H1 (cell line): ENCODE results near the gene DNAJC24. TPM values are rescaled to one million over a fixed set of nuclear protein-coding genes. Genes with fewer than 3 reads are reported as not detected.

Experiments used
- CTCF ChIA-PET: fragments of 300-600 bp; sonication (Branson Sonifier 250); formaldehyde crosslinking; loops from one replicate; lab custom pipeline; 2021; ENCODE audit not compliant: partially characterized antibody; lab: Charles Lee
- POLR2A ChIA-PET: fragments of 300-600 bp; sonication (Branson Sonifier 250); formaldehyde crosslinking; loops from one replicate; lab custom pipeline; 2021; ENCODE audit warnings: inconsistent platforms; ENCODE audit not compliant: partially characterized antibody; lab: Charles Lee
- DNase-seq, 2 experiments: peaks; one replicate each; pipeline versions ENCODE4 v3.0.0 to v3.0.0-alpha.2; 2010 to 2022; ENCODE audit warnings: low spot score in 2 of 2, low read depth in 1 of 2, mixed read lengths in 1 of 2
- FAIRE-seq: peaks from 2 replicates; lab custom pipeline; 2011; peaks lifted over from hg19 to GRCh38; lab: Jason Lieb, UNC
- H2AFZ ChIP-seq: 2 replicates; pipeline ENCODE4 v1.8.1; 2012; ENCODE audit warnings: low read length, inconsistent platforms
- H2AK5ac ChIP-seq: 2 replicates; pipeline ENCODE4 v1.6.1; 2013; ENCODE audit warnings: low read depth, low read length
- H2BK120ac ChIP-seq: replicated peaks from 2 replicates; pipeline ENCODE3; 2013; ENCODE audit warnings: low read depth, low read length, inconsistent platforms
- H2BK12ac ChIP-seq: 2 replicates; pipeline ENCODE4 v1.6.1; 2013; ENCODE audit warnings: low read depth, low read length
- H2BK15ac ChIP-seq: 2 replicates; pipeline ENCODE4 v1.6.1; 2013; ENCODE audit warnings: low read length
- H2BK20ac ChIP-seq: 2 replicates; pipeline ENCODE4 v1.6.1; 2013; ENCODE audit warnings: low read length
- H2BK5ac ChIP-seq: 2 replicates; pipeline ENCODE4 v1.6.1; 2013; ENCODE audit warnings: low read depth, low read length
- H3K14ac ChIP-seq: 2 replicates; pipeline ENCODE4 v1.6.1; 2013; ENCODE audit warnings: inconsistent platforms; ENCODE audit not compliant: insufficient read length
- H3K18ac ChIP-seq: 2 replicates; pipeline ENCODE4 v1.6.1; 2013; ENCODE audit warnings: low read length; ENCODE audit errors: extremely low read depth
- H3K23ac ChIP-seq: 2 replicates; pipeline ENCODE4 v1.6.1; 2013; ENCODE audit warnings: inconsistent platforms; ENCODE audit not compliant: insufficient read length
- H3K23me2 ChIP-seq: 2 replicates; pipeline ENCODE4 v1.6.1; 2013; ENCODE audit warnings: low read depth, low read length
- H3K27ac ChIP-seq: 2 replicates; pipeline ENCODE4 v1.6.1; 2011; ENCODE audit warnings: low read depth, low read length, inconsistent platforms
- H3K27me3 ChIP-seq, 4 experiments: replicated peaks in 1 of 4; 1 replicate in 1 of 4; 2 replicates in 3 of 4; pipeline versions ENCODE4 v1.6.1 to v1.8.1; 2011 to 2013; ENCODE audit warnings: low read length in 3 of 4, mild to moderate bottlenecking in 3 of 4, inconsistent platforms in 2 of 4, mixed read lengths in 2 of 4, moderate library complexity in 1 of 4; ENCODE audit not compliant: control insufficient read depth in 3 of 4, insufficient read depth in 3 of 4; ENCODE audit errors: extremely low read depth in 1 of 4
- H3K36me3 ChIP-seq, 4 experiments: 2 replicates each; pipeline versions ENCODE4 v1.6.1 to v1.8.1; 2011 to 2013; ENCODE audit warnings: mild to moderate bottlenecking in 4 of 4, low read length in 3 of 4, moderate library complexity in 2 of 4, control low read depth in 1 of 4, inconsistent platforms in 1 of 4; ENCODE audit not compliant: insufficient read depth in 4 of 4, control insufficient read depth in 2 of 4
- H3K4ac ChIP-seq: replicated peaks from 2 replicates; pipeline ENCODE3; 2013; ENCODE audit warnings: low read length, low read depth, mixed read lengths, inconsistent platforms; ENCODE audit not compliant: insufficient read length
- H3K4me1 ChIP-seq, 4 experiments: replicated peaks in 1 of 4; 1 replicate in 1 of 4; 2 replicates in 3 of 4; pipeline versions ENCODE4 v1.6.1 to v1.8.1; 2011 to 2013; ENCODE audit warnings: low read length in 3 of 4, inconsistent platforms in 2 of 4, mixed read lengths in 1 of 4; ENCODE audit not compliant: insufficient read depth in 4 of 4, control insufficient read depth in 3 of 4
- H3K4me2 ChIP-seq, 2 experiments: 2 replicates each; pipeline versions ENCODE4 v1.6.1 to v1.8.1; 2011 to 2013; ENCODE audit warnings: low read depth in 2 of 2, low read length in 2 of 2, control low read depth in 1 of 2, inconsistent platforms in 1 of 2, mild to moderate bottlenecking in 1 of 2; ENCODE audit not compliant: insufficient read depth in 1 of 2
- H3K4me3 ChIP-seq, 4 experiments: fragments of 200-600, 300-600 bp in 1 of 4; sonication (generic), shearing (Covaris generic), sonication (Bioruptor Twin) in 1 of 4; 2 replicates each; pipeline versions ENCODE4 v1.5.1 to v1.8.1; 2011 to 2016; ENCODE audit warnings: low read length in 4 of 4, low read depth in 3 of 4, control low read depth in 2 of 4, inconsistent platforms in 2 of 4, mild to moderate bottlenecking in 2 of 4, mixed read lengths in 1 of 4, moderate library complexity in 1 of 4; ENCODE audit not compliant: insufficient read depth in 2 of 4; ENCODE audit errors: extremely low read depth in 1 of 4
- H3K56ac ChIP-seq: replicated peaks from 2 replicates; pipeline ENCODE3; 2013; ENCODE audit warnings: low read depth, mild to moderate bottlenecking, mixed read lengths, low read length, inconsistent platforms; ENCODE audit not compliant: insufficient read length
- H3K79me1 ChIP-seq: 2 replicates; pipeline ENCODE4 v1.6.1; 2013; ENCODE audit warnings: low read depth, low read length, control low read depth
- H3K79me2 ChIP-seq, 2 experiments: 2 replicates each; pipeline versions ENCODE4 v1.6.1 to v1.8.1; 2012 to 2013; ENCODE audit warnings: low read length in 2 of 2, mild to moderate bottlenecking in 2 of 2, inconsistent platforms in 1 of 2; ENCODE audit not compliant: insufficient read depth in 2 of 2, control insufficient read depth in 1 of 2
- H3K9ac ChIP-seq, 4 experiments: replicated peaks in 1 of 4; 1 replicate in 1 of 4; 2 replicates in 3 of 4; pipeline versions ENCODE4 v1.6.1 to v1.8.1; 2011 to 2013; ENCODE audit warnings: low read depth in 3 of 4, low read length in 3 of 4, control low read depth in 2 of 4, mild to moderate bottlenecking in 2 of 4, moderate library complexity in 2 of 4, inconsistent platforms in 1 of 4; ENCODE audit errors: extremely low read depth in 1 of 4
- H3K9me3 ChIP-seq, 2 experiments: 2 replicates each; pipeline versions ENCODE4 v1.6.1 to v1.8.1; 2012 to 2013; ENCODE audit warnings: mild to moderate bottlenecking in 2 of 2, moderate library complexity in 2 of 2, control low read depth in 1 of 2, inconsistent platforms in 1 of 2, low read depth in 1 of 2, low read length in 1 of 2, mixed read lengths in 1 of 2; ENCODE audit not compliant: insufficient read depth in 2 of 2
- H4K20me1 ChIP-seq, 2 experiments: replicated peaks in 1 of 2; 2 replicates each; pipeline versions ENCODE3 to v1.8.1; 2011 to 2013; ENCODE audit warnings: inconsistent platforms in 2 of 2, low read length in 2 of 2, mild to moderate bottlenecking in 1 of 2; ENCODE audit not compliant: insufficient read depth in 2 of 2, control insufficient read depth in 1 of 2
- H4K5ac ChIP-seq: 2 replicates; pipeline ENCODE4 v1.6.1; 2013; ENCODE audit warnings: low read length, low read depth, mixed read lengths, inconsistent platforms; ENCODE audit not compliant: insufficient read length
- H4K8ac ChIP-seq: 2 replicates; pipeline ENCODE4 v1.8.0; 2013; ENCODE audit warnings: mild to moderate bottlenecking, moderate library complexity, low read length, inconsistent platforms; ENCODE audit not compliant: insufficient read depth; ENCODE audit errors: extremely low read depth
- H4K91ac ChIP-seq: replicated peaks from 2 replicates; pipeline ENCODE3; 2013; ENCODE audit warnings: low read length, mixed read lengths, inconsistent platforms; ENCODE audit not compliant: insufficient read length
- BCL11A ChIP-seq, 2 experiments: IDR thresholded peaks; one replicate each; pipeline ENCODE4 v1.6.1; 2011; ENCODE audit warnings: low read depth in 2 of 2, low read length in 2 of 2, mild to moderate bottlenecking in 2 of 2
- EZH2 ChIP-seq: fragments of 200-600 bp; sonication (generic); IDR thresholded peaks from 2 replicates; pipeline ENCODE4 v1.7.1; 2012; ENCODE audit warnings: low read depth, mild to moderate bottlenecking, moderate library complexity, low read length, inconsistent platforms; ENCODE audit not compliant: severe bottlenecking
- GABPA ChIP-seq: IDR thresholded peaks from 2 replicates; pipeline ENCODE4 v1.6.1; 2011; ENCODE audit warnings: mild to moderate bottlenecking, low read length, moderate library complexity, borderline replicate concordance; ENCODE audit not compliant: insufficient read depth
- JUN ChIP-seq: IDR thresholded peaks from 2 replicates; pipeline ENCODE4 v1.6.1; 2011; ENCODE audit warnings: low read depth, mild to moderate bottlenecking, improper control_type of control experiment, low read length
- NANOG ChIP-seq: IDR thresholded peaks from 2 replicates; pipeline ENCODE4 v1.6.1; 2011; ENCODE audit warnings: low read length, low read depth, mild to moderate bottlenecking, inconsistent platforms; ENCODE audit not compliant: insufficient read depth, poor library complexity, severe bottlenecking
- PHF8 ChIP-seq: fragments of 200-600 bp; sonication (generic); conservative IDR thresholded peaks from 2 replicates; pipeline ENCODE4 v1.7.1; 2012; ENCODE audit warnings: low read depth, mild to moderate bottlenecking, inconsistent platforms, low read length, moderate library complexity
- RXRA ChIP-seq: IDR thresholded peaks from 2 replicates; pipeline ENCODE4 v1.6.1; 2011; ENCODE audit warnings: low read depth, mild to moderate bottlenecking, low read length, moderate library complexity; ENCODE audit not compliant: insufficient read depth
- SIN3A ChIP-seq, 2 experiments: IDR thresholded peaks in 1 of 2; conservative IDR thresholded peaks in 1 of 2; 2 replicates each; pipeline ENCODE4 v1.6.1; 2011 to 2012; ENCODE audit warnings: low read length in 2 of 2, improper control_type of control experiment in 1 of 2, low read depth in 1 of 2, mild to moderate bottlenecking in 1 of 2
- SIRT6 ChIP-seq: IDR thresholded peaks from one replicate; pipeline ENCODE4 v1.7.1; 2012; ENCODE audit warnings: low read length, inconsistent platforms
- SP2 ChIP-seq: IDR thresholded peaks from 2 replicates; pipeline ENCODE4 v1.6.1; 2012; ENCODE audit warnings: mild to moderate bottlenecking, low read length, inconsistent platforms
- TCF12 ChIP-seq: IDR thresholded peaks from 2 replicates; pipeline ENCODE4 v1.6.1; 2011; ENCODE audit warnings: low read depth, mild to moderate bottlenecking, low read length
- WGBS, 2 experiments: shearing (Covaris generic) in 1 of 2; methylation state at CpG; one replicate each; pipeline versions ENCODE4 v1.1.6 to v1.1.7; 2013 to 2015; ENCODE audit warnings: low lambda C conversion rate in 2 of 2, mixed read lengths in 2 of 2, inconsistent platforms in 1 of 2, low coverage in 1 of 2, missing lambda C conversion rate in 1 of 2; ENCODE audit not compliant: insufficient replicate concordance in 2 of 2, insufficient coverage in 1 of 2, insufficient read length in 1 of 2; ENCODE audit errors: extremely low coverage in 1 of 2, missing lambda C conversion rate in 1 of 2; 5-methylcytosine and 5-hydroxymethylcytosine counted together
- polyA plus RNA-seq, 7 experiments: library from polyadenylated mRNA; depleted of rRNA in 3 of 7; stranded (reverse) in 5 of 7; unstranded in 2 of 7; fragments of >200 nt in 5 of 7; fragments of 200-250 nt in 2 of 7; gene quantifications; 1 replicate in 5 of 7; 2 replicates in 1 of 7; 4 replicates in 1 of 7; pipeline versions ENCODE4 v1.2.1 to v1.2.3, GENCODE V29; 2011 to 2013; ENCODE audit warnings: missing spikeins in 2 of 7, mixed read lengths in 2 of 7
- total RNA-seq: library from RNA; stranded (reverse); fragmentation: NEBNext Ultra II Directional; extraction: Animal tissue kit (Norgen Biotek cat#: 25700); gene quantifications from 2 replicates; pipeline ENCODE4 v1.2.1, GENCODE V29; 2021
- TF ChIP-seq, protein P1 (sequence below): IDR thresholded peaks from 2 replicates; pipeline ENCODE4 v1.6.1; 2012; ENCODE audit warnings: low read length, inconsistent platforms

DNAJC24 gene
- total and polyA plus RNA-seq, 2 of the 8 experiments (the other 6 are each of a cell fraction or from before 2014, with no cell fraction given): 7.2 to 21.1 TPM

DNA sequence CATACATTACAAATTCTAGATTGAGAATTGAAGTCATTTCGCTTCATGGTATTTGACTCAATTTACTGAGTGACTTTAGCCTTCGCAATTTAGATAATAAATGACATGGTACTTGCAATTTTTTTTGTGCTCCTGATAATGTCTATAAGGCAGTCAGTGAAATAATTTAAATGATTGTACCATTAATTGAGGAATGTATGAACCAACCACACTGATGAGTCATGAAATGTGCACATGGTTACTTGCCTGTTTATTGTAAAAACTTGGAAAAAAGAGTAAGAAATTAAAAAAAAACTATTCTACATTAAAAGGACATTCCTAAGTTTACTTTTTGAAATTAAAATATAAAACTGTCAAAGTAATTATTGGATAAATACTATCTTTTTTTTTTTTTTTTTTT is 43.3 kb downstream of the DNAJC24 start:
- Histone ChIP-seq H4K20me1 (no peaks in the 10 kb centered on the region), H3K9ac (no peak overlapping the region), H4K5ac (no peak overlapping the region), H2BK15ac (no peak overlapping the region), H2BK5ac (no peak overlapping the region), H3K56ac (no peak overlapping the region), H3K4me2 (no peak overlapping the region), H4K91ac (no peak overlapping the region), H2BK120ac (no peak overlapping the region), H3K27me3 (no peaks in the 10 kb centered on the region), H3K36me3 (peaks cover 0 to 2% (median 0%) of the 10 kb centered on the region in 4 experiments; a peak in 2 of 8 replicates), H2AFZ (no peak overlapping the region), H3K4me3 (no peak overlapping the region), H3K4me1 (peaks cover 0 to 9% (median 3%) of the 10 kb centered on the region in 4 experiments; a peak in 4 of 7 replicates), H3K79me1 (no peaks in the 10 kb centered on the region), H3K23me2 (no peaks in the 10 kb centered on the region), H3K9me3 (no peaks in the 10 kb centered on the region), H2BK20ac (no peak overlapping the region), H2AK5ac (no peak overlapping the region), H2BK12ac (no peak overlapping the region), H3K18ac (no peak overlapping the region), H3K79me2 (0 out of 4 replicates have a peak, but pooled peaks cover 0 to 2% of the 10 kb centered on the region in 2 experiments), H3K23ac (no peak overlapping the region), H3K4ac (no peak overlapping the region), H3K14ac (no peak overlapping the region), H4K8ac (no peak overlapping the region), H3K27ac (no peak overlapping the region)
- 91% methylated on average over 2 of the region's 2 CpGs; no CpG with 5 or more reads in 1 of the 2 experiments for WGBS, 2 experiments
- no peak for DNase-seq
- ChIA-PET CTCF (no interaction called here), POLR2A (no interaction called here)
- FAIRE-seq: no peak
- TF ChIP-seq GABPA: no peak
- TF ChIP-seq, protein P1, sequence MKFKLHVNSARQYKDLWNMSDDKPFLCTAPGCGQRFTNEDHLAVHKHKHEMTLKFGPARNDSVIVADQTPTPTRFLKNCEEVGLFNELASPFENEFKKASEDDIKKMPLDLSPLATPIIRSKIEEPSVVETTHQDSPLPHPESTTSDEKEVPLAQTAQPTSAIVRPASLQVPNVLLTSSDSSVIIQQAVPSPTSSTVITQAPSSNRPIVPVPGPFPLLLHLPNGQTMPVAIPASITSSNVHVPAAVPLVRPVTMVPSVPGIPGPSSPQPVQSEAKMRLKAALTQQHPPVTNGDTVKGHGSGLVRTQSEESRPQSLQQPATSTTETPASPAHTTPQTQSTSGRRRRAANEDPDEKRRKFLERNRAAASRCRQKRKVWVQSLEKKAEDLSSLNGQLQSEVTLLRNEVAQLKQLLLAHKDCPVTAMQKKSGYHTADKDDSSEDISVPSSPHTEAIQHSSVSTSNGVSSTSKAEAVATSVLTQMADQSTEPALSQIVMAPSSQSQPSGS: no peak
- no peak for TF ChIP-seq PHF8
- TF ChIP-seq SP2: no peak
- TF ChIP-seq JUN: no peak
- no peak for TF ChIP-seq NANOG
- no peak for TF ChIP-seq BCL11A (IDR thresholded peaks at IDR 0.05; ENCODE audit: low read depth in 2 of 2, low read length in 2 of 2)
- TF ChIP-seq SIN3A (conservative IDR thresholded peaks at IDR 0.05 in 1 of 2, IDR thresholded peaks at IDR 0.05 in 1 of 2; ENCODE audit: low read depth in 1 of 2, low read length in 2 of 2): no peak
- TF ChIP-seq RXRA: no peak
- no peak for TF ChIP-seq SIRT6
- TF ChIP-seq EZH2: no peak
- TF ChIP-seq TCF12: no peak
